Peyer's patch (tissue), 4 donors: ENCODE data around the gene MTNR1B.

Source experiments
- POLR2A ChIP-seq, 2 donors: fragments of 450-650 bp; IDR thresholded peaks; one replicate each; pipeline ENCODE4 v1.5.1; 2017; ENCODE audit warnings: antibody characterized with exemption in 2 of 2, mild to moderate bottlenecking in 2 of 2, moderate library complexity in 2 of 2
- TF ChIP-seq, protein P1 (sequence below), 6 experiments: fragments of 450-650 bp in 4 of 6; fragments of 200-600 bp in 2 of 6; sonication (generic) in 1 of 6; IDR thresholded peaks; one replicate each; pipeline ENCODE4 v1.5.1; 2017 to 2019; ENCODE audit warnings: antibody characterized with exemption in 6 of 6, mild to moderate bottlenecking in 3 of 6, moderate library complexity in 1 of 6

DNA sequence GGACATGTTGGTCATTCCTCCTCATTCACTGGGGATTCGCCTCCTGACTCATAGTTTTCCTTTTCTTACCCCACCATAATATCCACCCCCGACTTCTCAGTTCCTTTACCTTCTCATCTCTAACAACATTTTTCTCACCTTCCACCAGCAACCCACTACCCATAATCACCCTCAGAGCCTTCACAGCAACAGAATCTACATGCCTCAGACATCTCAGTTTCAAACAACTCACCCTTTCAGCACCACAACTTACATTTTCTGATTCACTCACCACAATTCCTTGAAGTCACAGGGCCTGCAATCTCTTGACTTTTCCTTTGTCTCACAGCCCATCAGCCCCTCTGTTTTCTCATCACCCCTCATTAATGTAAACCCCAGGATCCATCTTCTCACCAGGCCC is 2.3 kb upstream of the MTNR1B start:
- TF ChIP-seq, protein P1, sequence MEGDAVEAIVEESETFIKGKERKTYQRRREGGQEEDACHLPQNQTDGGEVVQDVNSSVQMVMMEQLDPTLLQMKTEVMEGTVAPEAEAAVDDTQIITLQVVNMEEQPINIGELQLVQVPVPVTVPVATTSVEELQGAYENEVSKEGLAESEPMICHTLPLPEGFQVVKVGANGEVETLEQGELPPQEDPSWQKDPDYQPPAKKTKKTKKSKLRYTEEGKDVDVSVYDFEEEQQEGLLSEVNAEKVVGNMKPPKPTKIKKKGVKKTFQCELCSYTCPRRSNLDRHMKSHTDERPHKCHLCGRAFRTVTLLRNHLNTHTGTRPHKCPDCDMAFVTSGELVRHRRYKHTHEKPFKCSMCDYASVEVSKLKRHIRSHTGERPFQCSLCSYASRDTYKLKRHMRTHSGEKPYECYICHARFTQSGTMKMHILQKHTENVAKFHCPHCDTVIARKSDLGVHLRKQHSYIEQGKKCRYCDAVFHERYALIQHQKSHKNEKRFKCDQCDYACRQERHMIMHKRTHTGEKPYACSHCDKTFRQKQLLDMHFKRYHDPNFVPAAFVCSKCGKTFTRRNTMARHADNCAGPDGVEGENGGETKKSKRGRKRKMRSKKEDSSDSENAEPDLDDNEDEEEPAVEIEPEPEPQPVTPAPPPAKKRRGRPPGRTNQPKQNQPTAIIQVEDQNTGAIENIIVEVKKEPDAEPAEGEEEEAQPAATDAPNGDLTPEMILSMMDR (IDR thresholded peaks at IDR 0.05) = no peak
- no peak for TF ChIP-seq POLR2A (IDR thresholded peaks at IDR 0.05)
